Type B pancreatic cell (in vitro differentiated cells): ENCODE results near the gene TXK. TPM values are rescaled to one million over a fixed set of nuclear protein-coding genes. Genes with fewer than 3 reads are reported as not detected.

Source experiments
- DNase-seq: peaks from one replicate; pipeline ENCODE4 v3.0.0; 2021; ENCODE audit warnings: mixed read lengths; ENCODE audit not compliant: unreplicated experiment; ENCODE audit errors: extremely low spot score
- H3K27ac Mint-ChIP-seq: 2 replicates; pipeline ENCODE4 v1.8.0; 2021; ENCODE audit warnings: mild to moderate bottlenecking, mixed read lengths
- H3K27me3 Mint-ChIP-seq: 2 replicates; pipeline ENCODE4 v1.8.0; 2021; ENCODE audit warnings: mixed read lengths
- H3K36me3 Mint-ChIP-seq: 2 replicates; pipeline ENCODE4 v1.8.0; 2021; ENCODE audit warnings: mixed read lengths
- H3K4me1 Mint-ChIP-seq: one replicate; pipeline ENCODE4 v1.8.0; 2021; ENCODE audit warnings: mixed read lengths; ENCODE audit not compliant: unreplicated experiment
- H3K4me3 Mint-ChIP-seq: 2 replicates; pipeline ENCODE4 v1.8.0; 2021; ENCODE audit warnings: mild to moderate bottlenecking, mixed read lengths
- H3K9me3 Mint-ChIP-seq: 2 replicates; pipeline ENCODE4 v1.8.0; 2021; ENCODE audit warnings: mixed read lengths
- total RNA-seq: library from RNA; stranded (reverse); gene quantifications from 2 replicates; pipeline ENCODE4 v1.2.1, GENCODE V29; 2021; ENCODE audit warnings: low replicate concordance
- TF ChIP-seq, protein P1 (sequence below): fragments of 200-600 bp; sonication (generic); conservative IDR thresholded peaks from 2 replicates; pipeline ENCODE4 v1.5.0; 2021; ENCODE audit warnings: antibody characterized with exemption, mild to moderate bottlenecking

The TXK gene
- total RNA-seq, 1 donor from 2014 or later: 1.3 TPM

- no peaks in the 10 kb centered on the region for H3K9me3 Mint-ChIP-seq
- H3K36me3 Mint-ChIP-seq: no peaks in the 10 kb centered on the region
Measured at GRCh38 chr4:48090621-48091020, 43.4 kb downstream of the TXK start.

DNA sequence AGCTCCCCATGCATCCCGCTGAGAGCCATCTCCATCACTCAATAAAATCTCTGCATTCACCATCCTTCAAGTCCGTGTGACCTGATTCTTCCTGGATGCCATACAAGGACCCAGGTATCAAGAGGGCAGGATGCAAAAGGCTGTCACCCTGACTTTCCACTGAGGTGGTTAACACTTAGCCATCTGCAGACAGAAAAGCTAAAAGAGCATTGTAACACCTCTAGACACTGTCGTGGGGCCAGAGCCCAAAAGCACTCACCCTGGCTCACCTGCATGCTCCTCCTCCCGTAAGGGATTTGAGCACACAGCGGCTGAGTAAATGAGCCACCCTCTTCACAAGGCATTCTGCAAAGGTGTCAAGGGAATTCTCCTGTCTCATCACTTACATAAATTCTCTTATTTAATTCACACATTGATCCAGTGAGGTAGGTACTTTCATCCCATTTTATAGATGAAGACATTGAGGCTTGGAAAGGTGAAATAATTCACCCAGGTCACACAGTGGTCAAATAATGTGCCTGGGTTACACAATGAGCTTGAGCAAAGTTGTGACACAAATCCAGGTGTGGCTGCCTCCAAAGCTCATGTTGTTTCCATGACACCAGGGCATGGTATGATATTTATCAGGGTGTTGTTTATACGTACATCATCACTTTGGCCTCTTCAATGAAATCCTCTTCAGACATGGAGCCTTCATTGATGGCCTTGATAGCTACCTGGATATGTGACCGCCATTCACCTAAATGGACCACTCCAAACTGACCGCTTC, 48.0 kb downstream of the TXK start:
- H3K4me3 Mint-ChIP-seq: peak overlapping the region; percentile 7
- no peak for DNase-seq
- H3K36me3 Mint-ChIP-seq: no peaks in the 10 kb centered on the region
- TF ChIP-seq, protein P1, sequence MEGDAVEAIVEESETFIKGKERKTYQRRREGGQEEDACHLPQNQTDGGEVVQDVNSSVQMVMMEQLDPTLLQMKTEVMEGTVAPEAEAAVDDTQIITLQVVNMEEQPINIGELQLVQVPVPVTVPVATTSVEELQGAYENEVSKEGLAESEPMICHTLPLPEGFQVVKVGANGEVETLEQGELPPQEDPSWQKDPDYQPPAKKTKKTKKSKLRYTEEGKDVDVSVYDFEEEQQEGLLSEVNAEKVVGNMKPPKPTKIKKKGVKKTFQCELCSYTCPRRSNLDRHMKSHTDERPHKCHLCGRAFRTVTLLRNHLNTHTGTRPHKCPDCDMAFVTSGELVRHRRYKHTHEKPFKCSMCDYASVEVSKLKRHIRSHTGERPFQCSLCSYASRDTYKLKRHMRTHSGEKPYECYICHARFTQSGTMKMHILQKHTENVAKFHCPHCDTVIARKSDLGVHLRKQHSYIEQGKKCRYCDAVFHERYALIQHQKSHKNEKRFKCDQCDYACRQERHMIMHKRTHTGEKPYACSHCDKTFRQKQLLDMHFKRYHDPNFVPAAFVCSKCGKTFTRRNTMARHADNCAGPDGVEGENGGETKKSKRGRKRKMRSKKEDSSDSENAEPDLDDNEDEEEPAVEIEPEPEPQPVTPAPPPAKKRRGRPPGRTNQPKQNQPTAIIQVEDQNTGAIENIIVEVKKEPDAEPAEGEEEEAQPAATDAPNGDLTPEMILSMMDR: no peak
- H3K4me1 Mint-ChIP-seq: peaks cover 7% of the 10 kb centered on the region
- peak overlapping the region; percentile 80 for H3K27ac Mint-ChIP-seq
- no peaks in the 10 kb centered on the region for H3K9me3 Mint-ChIP-seq
- no peaks in the 10 kb centered on the region for H3K27me3 Mint-ChIP-seq

More at GRCh38 chr4:48090621-48091020, 43.4 kb downstream of the TXK start:
- no peak overlapping the region for H3K27ac Mint-ChIP-seq
- no peak overlapping the region for H3K4me3 Mint-ChIP-seq
- TF ChIP-seq, protein P1: no peak
- no peak for DNase-seq
- no peaks in the 10 kb centered on the region for H3K4me1 Mint-ChIP-seq
- peaks cover 4% of the 10 kb centered on the region for H3K27me3 Mint-ChIP-seq

DNA sequence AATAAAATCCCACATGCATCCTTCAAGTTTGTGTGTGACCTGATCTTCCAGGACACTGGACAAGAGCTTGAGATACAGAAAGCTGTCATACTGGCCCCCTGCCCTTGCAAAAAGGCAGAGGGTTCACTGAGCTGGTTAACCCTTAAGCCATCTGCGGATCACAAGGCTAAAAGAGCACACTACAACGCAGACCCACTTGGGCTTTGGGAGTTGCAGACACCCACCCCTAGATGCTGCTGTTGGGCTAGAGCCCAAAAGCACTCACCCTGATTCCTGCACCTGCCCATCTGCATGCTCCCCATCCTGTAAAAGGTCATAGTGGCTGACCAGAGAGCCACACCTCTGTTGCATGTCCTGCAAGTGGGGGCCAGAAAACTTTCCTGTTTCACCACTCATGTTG, 51.1 kb downstream of the TXK start:
- H3K27ac Mint-ChIP-seq: no peak overlapping the region
- no peaks in the 10 kb centered on the region for H3K27me3 Mint-ChIP-seq
- no peaks in the 10 kb centered on the region for H3K36me3 Mint-ChIP-seq
- peaks cover 31% of the 10 kb centered on the region for H3K4me1 Mint-ChIP-seq
- no peak for DNase-seq
- H3K9me3 Mint-ChIP-seq: no peaks in the 10 kb centered on the region
- TF ChIP-seq, protein P1: no peak
- no peak overlapping the region for H3K4me3 Mint-ChIP-seq

DNA sequence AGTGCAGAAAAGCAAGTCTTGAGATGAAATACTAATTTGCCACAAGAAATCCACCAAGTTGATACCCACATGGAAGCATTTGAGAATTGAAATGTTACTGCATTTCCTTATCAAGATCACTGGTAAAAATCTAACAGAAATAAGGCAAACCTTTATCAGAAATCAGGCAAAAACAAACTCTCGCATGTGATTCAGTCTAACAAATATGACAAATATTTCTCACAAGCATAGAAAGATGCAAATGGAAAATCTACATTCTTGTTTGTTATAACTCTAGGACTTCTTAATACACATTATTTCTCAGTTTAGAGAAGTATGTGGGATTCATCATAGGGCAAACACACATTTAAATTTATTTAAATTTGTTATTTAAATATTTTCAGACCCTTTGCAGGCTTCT, 52.9 kb downstream of the TXK start:
- no peak overlapping the region for H3K27ac Mint-ChIP-seq

DNA sequence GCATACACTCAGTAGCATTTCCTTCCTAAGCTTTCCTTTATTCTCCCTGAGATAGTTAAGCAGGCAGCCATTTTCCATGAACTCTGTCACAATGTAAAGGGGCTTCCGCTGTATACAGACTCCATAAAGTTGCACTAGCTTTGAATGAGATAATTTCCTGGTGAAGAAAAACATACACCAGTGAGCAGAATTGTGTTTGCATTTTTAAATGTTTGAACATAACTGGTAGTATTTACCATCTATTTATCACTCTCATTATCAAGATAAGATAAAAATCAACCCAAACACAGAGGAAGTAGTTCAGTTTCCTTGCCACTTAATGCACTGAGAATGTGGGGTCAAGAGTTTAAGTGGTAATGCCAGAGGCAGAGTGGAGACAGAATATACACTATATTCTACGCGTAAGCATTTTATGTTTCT, 54.1 kb downstream of the TXK start:
- Mint-ChIP-seq H3K27ac (peak overlapping the region; percentile 75), H3K9me3 (no peaks in the 10 kb centered on the region), H3K36me3 (no peaks in the 10 kb centered on the region), H3K4me3 (peak overlapping the region; percentile 34), H3K4me1 (peaks cover 36% of the 10 kb centered on the region), H3K27me3 (no peaks in the 10 kb centered on the region)
- TF ChIP-seq, protein P1: no peak
- DNase-seq: no peak

More for the DNA sequence above, 52.9 kb downstream of the TXK start:
- no peak overlapping the region for H3K4me3 Mint-ChIP-seq
- no peaks in the 10 kb centered on the region for H3K9me3 Mint-ChIP-seq
- no peak for DNase-seq
- TF ChIP-seq, protein P1: no peak
- H3K36me3 Mint-ChIP-seq: no peaks in the 10 kb centered on the region
- peaks cover 36% of the 10 kb centered on the region for H3K4me1 Mint-ChIP-seq
- no peaks in the 10 kb centered on the region for H3K27me3 Mint-ChIP-seq
